ENCODE results near the gene PROSER1.

GRCh38 chr13:39044536-39044935 is 6.6 kb upstream of the PROSER1 start:
- TF ChIP-seq CTCF (IDR thresholded peaks at IDR 0.05 in 8 of 11, conservative IDR thresholded peaks at IDR 0.05 in 3 of 11) (no peak), POLR2AphosphoS5 (IDR thresholded peaks at IDR 0.05) (no peak), POLR2A (IDR thresholded peaks at IDR 0.05) (no peak)

Data from spleen (tissue), 7 donors.